IPS-NIHi7 (cell line): Measurements from ENCODE around the gene RASSF5.
A peak's percentile ranks its signal among the peaks of the same experiment; 100 is the strongest.

Experiments
- DNase-seq: peaks from one replicate; pipeline ENCODE4 v3.0.0; 2012; ENCODE audit warnings: mixed read lengths; ENCODE audit errors: extremely low spot score

RASSF5 gene

GRCh38 chr1:206514813-206515387, 7.6 kb downstream of the RASSF5 start:
- no peak for DNase-seq

DNA sequence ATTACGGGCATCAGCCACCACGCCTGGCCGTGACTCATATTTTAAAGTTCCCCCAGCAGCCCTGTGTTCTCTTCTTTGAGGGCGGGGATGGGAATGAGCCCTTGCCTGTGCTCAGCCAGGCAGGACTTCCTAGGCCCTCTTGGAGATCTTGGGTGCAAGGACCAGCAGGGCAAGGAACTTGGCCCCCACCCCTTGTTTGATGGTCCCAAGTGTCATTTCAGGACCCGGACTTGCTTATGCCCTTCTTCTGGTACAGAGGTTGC, 9.3 kb downstream of the RASSF5 start:
- no peak for DNase-seq

- no peak for DNase-seq
Observed at GRCh38 chr1:206517784-206518183, 10.5 kb downstream of the RASSF5 start.

DNA sequence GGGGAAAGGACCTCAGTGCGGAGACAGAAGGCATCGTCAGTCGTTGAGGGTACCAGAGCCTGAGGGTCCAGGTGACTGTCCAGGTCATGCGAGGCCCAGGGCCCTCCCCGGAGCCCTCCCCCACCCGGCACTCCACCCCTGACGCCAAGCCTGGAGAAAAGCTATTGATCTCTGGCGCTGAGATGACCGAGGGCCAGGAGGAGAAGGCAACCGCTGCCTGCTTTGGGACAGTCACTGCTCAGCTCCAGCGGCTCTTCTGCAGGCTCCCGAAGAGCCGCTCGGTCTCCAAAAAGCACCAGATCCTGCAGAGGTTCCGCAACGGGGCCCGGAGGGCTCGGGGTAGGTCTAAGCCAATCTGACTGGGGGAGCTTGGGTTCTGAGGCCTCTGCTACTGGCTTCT, 10.9 kb downstream of the RASSF5 start:
- no peak for DNase-seq

GRCh38 chr1:206518743-206519142, 11.4 kb downstream of the RASSF5 start:
- DNase-seq, result no peak

DNA sequence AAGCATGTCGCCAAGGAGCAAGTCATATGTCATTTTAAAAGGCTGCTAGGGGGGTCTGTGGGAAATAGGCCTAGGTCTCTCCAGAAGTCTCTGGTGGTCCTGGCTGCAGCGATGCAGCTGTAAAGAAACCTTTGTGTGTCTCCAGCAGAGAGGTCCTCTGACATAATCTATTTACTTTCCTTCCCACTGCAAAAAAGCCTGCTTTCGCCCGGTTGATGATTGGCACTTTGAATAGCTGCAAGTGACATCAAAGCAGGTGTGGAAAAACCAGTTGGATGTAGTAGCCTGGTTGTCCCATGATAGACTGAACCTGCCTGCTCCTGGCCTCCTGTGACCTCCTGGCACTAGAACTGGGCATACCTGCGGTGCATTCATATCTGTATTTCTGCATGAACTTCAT, 13.8 kb downstream of the RASSF5 start:
- DNase-seq, result no peak

- DNase-seq, result no peak
Observed at GRCh38 chr1:206521694-206522402, 14.5 kb downstream of the RASSF5 start.

DNA sequence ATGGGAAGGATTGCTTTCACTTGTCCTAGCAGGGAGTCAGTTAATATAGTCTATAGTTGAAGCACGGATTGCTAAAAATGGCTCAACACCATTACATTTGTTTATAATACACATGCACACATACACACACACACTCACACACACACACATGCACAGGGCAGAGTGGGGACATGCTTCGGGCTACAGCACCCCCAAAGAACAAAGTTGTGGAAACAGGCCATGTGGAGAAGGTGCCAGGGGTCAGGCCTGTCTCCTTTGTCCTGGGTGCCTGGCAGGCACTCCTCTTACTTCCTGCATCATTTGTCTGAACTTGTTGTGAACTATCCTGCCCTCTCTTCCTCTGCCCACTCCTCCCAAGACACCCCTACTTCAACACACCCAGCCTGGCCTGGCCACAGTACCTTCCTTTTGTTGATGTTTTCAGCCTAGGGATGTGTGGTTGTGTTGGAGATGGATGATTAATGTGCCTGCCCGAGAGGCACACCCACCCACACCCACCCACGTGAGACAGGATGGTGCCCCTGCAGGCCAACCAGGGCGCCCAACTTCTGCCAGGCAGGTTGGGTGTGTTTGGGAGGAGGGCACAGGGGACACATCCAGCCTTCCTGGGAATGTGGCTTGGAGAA, 17.5 kb downstream of the RASSF5 start:
- DNase-seq, result no peak

DNA sequence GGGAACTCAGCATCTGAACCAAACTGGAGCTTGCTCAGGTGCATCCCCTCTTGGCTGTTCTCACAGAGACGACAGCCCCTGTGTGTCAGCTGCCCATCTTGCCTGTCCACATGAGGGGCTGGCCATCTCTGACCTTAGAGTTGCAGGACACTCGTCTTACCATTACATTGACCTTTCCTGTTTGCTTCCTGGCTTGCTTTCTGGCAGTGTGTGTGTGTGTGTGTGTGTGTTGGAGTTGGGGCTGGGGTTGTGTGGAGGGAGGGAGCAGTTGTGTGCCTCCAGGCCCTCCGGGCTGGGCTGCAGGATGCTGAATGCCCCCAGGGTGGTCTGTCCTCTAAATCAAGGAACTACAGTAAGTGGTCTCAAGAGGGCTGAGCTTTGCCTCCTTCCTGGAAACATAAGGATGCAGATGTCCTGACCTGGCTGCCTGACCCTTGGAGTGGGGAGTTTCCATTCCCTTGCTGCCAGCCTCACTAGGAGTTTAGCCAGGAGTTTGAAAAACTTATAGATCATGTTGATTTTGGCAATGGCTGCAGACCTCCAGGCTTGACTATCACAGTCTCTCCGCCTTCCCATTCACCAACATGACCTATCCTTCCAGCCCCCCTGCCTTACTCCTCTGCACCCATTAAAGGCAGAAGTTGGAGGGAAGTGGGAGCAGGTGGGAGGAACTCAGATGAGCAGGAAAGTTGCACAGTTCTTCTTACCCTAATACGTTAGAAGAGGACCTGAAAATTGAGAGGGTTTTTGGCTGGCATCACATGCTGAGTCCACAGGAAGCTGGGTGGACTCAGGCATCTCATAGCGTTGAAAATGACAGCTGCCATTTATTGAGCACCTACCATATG, 19.0 kb downstream of the RASSF5 start:
- DNase-seq, result no peak

DNA sequence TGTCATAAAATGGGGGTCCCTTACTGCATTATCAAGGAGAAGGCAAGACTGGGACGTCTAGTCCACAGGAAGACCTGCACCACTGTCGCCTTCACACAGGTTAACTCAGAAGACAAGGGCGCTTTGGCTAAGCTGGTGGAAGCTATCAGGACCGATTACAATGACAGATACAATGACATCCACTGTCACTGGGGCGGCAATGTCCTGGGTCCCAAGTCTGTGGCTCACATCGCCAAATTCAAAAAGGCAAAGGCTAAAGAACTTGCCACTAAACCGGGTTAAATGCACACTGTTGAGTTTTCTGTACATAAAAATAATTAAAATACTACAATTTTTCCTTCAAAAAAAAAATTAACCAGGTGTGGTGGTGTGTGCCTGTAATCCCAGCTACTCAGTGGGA, 22.1 kb downstream of the RASSF5 start:
- no peak for DNase-seq

DNA sequence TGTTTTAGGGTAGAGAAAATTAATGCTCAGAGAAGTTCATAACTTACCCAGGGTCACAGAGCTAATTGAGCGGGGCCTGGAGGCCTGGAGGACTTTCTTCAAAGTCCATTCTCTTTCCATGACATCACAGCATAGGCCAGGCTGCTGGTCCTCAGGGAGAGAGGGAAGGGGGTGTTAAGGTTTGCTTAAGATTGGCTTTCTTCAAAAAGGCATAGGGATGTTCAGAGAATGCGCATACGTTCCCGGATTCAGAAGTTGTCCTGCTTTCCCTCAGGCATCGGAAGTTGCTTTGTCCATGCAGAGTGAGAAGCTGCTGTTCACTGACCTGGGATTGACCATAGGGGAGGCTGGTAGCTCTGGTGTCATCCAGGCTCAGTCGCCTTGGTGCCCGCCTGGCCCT, 25.0 kb downstream of the RASSF5 start:
- no peak for DNase-seq

DNA sequence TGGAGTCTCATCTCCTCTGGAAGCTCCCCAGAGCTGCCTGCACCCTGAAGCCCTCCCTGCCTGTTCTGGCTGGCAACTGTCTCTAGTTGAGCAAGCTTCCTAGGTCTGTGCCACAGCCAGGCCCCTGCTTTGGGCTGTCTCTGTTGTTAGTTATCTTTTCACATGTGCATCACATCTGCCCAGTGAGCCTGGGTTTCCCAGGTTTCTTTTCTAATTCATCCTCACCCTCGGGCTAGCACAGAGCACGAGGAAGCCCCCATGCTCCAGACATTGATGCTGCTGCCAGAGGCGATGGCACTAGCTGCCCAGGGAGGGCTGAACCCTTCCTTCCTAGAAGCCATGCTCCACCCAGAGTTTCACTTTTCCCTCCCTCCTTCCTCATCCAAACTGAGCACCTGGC, 27.2 kb downstream of the RASSF5 start:
- DNase-seq, result no peak

DNA sequence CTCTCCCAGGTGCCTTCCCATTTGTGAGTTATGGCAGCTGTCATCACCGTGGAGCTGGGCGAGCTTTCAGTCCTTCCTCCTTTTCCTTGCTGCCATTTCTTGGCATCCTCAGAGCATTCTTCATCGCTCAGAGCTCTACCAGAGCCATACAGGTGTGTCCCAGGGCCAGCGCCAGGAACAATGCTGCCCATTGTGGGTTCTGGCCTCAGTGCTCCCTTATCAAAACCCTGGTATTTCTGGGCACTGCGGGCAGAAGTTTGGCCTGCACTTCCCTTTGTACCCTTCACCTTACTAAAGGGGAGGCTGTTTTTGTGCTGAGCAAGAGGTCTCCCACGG, 28.5 kb downstream of the RASSF5 start:
- DNase-seq, result no peak

DNA sequence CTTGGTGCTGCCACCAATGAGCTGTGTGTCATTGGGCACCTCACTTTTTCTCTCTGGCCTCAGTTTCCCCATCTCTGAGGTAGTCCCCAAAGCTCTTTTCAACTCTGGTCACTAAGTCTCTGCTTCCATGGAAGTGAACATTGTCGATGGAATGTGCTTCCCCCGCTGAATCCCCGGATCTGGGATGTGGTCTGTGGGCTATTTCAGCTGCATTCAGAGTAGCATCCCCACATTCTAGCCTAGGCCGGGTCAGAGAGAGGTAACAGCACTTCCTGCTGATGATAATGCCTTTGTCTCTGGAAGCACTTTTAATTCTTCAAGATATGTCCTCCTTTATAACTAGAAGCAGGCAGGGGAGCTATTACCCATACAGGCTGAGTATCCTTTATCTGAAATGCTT, 29.8 kb downstream of the RASSF5 start:
- no peak for DNase-seq

DNA sequence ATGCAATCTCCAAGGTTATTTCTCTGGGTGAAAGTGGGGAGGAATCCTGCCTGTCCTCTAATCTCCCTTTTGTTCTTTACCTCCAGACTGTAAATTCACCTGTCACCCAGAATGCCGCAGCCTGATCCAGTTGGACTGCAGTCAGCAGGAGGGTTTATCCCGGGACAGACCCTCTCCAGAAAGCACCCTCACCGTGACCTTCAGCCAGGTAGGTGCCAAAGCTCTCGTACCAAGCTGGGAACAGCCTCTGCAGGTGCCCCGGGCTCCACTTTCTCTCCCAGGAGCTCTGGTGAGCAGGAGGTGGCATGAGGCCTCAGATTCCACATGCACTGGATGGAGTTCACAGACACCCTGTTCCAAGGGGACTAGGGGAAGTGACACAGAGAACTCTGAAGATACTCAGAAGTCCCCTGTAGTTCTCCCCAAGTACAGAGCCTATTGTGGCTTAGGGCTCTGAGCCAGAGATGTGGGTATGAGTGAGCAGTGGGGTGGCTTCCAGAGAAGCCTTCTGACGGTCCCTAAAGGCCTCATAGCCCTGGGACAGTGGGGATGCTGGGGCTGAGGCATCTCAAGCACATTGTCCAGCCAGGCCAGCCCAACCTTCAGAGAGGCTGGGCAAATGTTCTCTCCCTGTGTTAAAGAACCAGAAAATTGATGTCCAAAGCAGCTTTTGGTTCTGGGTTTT, 30.9 kb downstream of the RASSF5 start:
- no peak for DNase-seq

GRCh38 chr1:206538901-206539640, 31.7 kb downstream of the RASSF5 start:
- no peak for DNase-seq

GRCh38 chr1:206540044-206540780, 32.9 kb downstream of the RASSF5 start:
- no peak for DNase-seq

DNA sequence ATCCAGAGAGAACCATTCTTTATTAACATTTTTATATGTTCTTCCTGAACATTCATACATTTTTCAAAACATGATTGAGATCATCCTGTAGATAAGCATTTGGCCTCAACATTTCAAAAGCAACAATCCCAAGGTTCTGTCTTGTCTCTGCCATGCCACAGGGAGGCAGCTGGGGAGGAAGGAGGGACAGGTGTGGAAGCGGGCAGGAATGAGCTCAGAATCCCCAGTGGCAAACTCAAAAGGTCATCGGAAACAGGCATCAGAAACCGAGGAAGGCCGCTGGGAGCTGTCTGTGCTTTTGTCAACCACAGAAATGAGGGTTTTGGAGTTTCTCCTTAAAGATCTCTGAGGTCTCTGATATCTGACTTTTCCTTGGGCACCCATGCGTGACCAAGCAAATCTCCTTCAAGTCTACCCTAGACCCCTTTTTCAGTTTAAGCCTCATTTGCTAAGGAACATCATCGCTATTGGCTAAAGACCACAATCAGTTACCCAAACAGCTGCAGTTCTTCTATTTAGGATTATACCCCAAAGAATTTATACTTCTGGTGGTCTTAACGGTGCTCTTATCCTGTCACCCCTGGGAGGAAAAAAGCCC, 34.0 kb downstream of the RASSF5 start:
- no peak for DNase-seq

GRCh38 chr1:206544562-206545257, 37.4 kb downstream of the RASSF5 start:
- DNase-seq, result peak; percentile 96

- no peak for DNase-seq
Observed at GRCh38 chr1:206545351-206545750, 38.0 kb downstream of the RASSF5 start.
